K562 (cell line): ENCODE results near the gene TMIGD3.

Experiments
- BMI1 ChIP-seq: fragments of 150-350 bp; IDR thresholded peaks from 2 replicates; pipeline ENCODE4 v1.6.1; 2014; ENCODE audit warnings: low read length
- CREB1 ChIP-seq, 2 experiments: sonication (generic) in 1 of 2; formaldehyde crosslinking in 1 of 2; IDR thresholded peaks; 2 replicates each; pipeline versions ENCODE4 v1.6.1 to v1.8.0; 2012 to 2022; ENCODE audit warnings: inconsistent platforms in 1 of 2, mild to moderate bottlenecking in 1 of 2, missing genetic modification reagents in 1 of 2, moderate library complexity in 1 of 2
- CTCF ChIP-seq, 3 experiments: IDR thresholded peaks in 2 of 3; conservative IDR thresholded peaks in 1 of 3; 2 replicates each; pipeline ENCODE4 v1.5.1; 2011 to 2012; ENCODE audit warnings: low read length in 3 of 3, mild to moderate bottlenecking in 3 of 3, control low read depth in 2 of 3, improper control_type of control experiment in 1 of 3, inconsistent platforms in 1 of 3, low read depth in 1 of 3, mixed read lengths in 1 of 3, moderate library complexity in 1 of 3; ENCODE audit not compliant: insufficient read depth in 2 of 3
- POLR2A ChIP-seq: fragments of 450-650 bp; conservative IDR thresholded peaks from 2 replicates; pipeline ENCODE4 v1.6.1; 2016
- POLR2H ChIP-seq: IDR thresholded peaks from 2 replicates; pipeline ENCODE4 v1.6.1; 2016; ENCODE audit warnings: missing genetic modification characterization, low read depth, mild to moderate bottlenecking, control low read depth, missing compliant biosample characterization, moderate library complexity
- SIN3B ChIP-seq: fragments of 450-650 bp; IDR thresholded peaks from 2 replicates; pipeline ENCODE4 v1.6.1; 2017; ENCODE audit warnings: low read depth, mild to moderate bottlenecking, moderate library complexity
- ZNF274 ChIP-seq: IDR thresholded peaks from 2 replicates; pipeline ENCODE4 v1.6.1; 2011; ENCODE audit warnings: low read depth, mild to moderate bottlenecking, low read length, moderate library complexity, borderline replicate concordance
- ZNF780A ChIP-seq: fragments of 250-450 bp; sonication (Bioruptor Pico); IDR thresholded peaks from 2 replicates; pipeline ENCODE4 v1.5.0; 2021; ENCODE audit warnings: mild to moderate bottlenecking

- TF ChIP-seq CREB1 (IDR thresholded peaks at IDR 0.05) (no peak), CREB1 (CRISPR knock-in tag; IDR thresholded peaks at IDR 0.05) (no peak), POLR2H (tag) (no peak), POLR2A (no peak), CTCF (IDR thresholded peaks at IDR 0.05 in 2 of 3, conservative IDR thresholded peaks at IDR 0.05 in 1 of 3; ENCODE audit: insufficient read depth in 2 of 3, low read depth in 1 of 3, low read length in 3 of 3) (no peak), ZNF274 (no peak), SIN3B (no peak), BMI1 (no peak), ZNF780A (CRISPR knock-in tag) (no peak)
Measured at GRCh38 chr1:111486431-111486830, 17.0 kb downstream of the TMIGD3 start.
